Activated CD8-positive, alpha-beta T cell treated with anti-CD3 and anti-CD28 coated beads for 36 hours (primary cell): Measurements from ENCODE around the gene RFX2. TPM values are rescaled to one million over a fixed set of nuclear protein-coding genes. Genes with fewer than 3 reads are reported as not detected.
"Not testable (repeated sequence)": the region's sequence is repeated elsewhere in the genome, so short reads cannot be mapped to it uniquely, and the experiment has no call there.

ENCODE experiments used
- ATAC-seq: fragments of 200-7000 bp; cut with Tn5 transposase; one replicate; pipeline ENCODE4 v1.10.0; 2021; ENCODE audit warnings: mild to moderate bottlenecking, moderate library complexity
- CTCF ChIA-PET: fragments of 350-600 bp; sonication (Branson Sonifier 250); formaldehyde crosslinking; loops from one replicate; lab custom pipeline; 2021; ENCODE audit warnings: antibody characterized with exemption; lab: Charles Lee
- POLR2A ChIA-PET: fragments of 350-600 bp; sonication (Branson Sonifier 250); formaldehyde crosslinking; loops from one replicate; lab custom pipeline; 2021; ENCODE audit warnings: antibody characterized with exemption; lab: Charles Lee
- DNase-seq: peaks from one replicate; pipeline ENCODE4 v3.0.0-alpha.2; 2020
- H3K27ac Mint-ChIP-seq: one replicate; pipeline ENCODE4 v1.8.0; 2021; ENCODE audit warnings: mild to moderate bottlenecking, mixed read lengths
- H3K27me3 Mint-ChIP-seq: one replicate; pipeline ENCODE4 v1.8.0; 2021; ENCODE audit warnings: mixed read lengths
- H3K36me3 Mint-ChIP-seq: one replicate; pipeline ENCODE4 v1.8.0; 2021; ENCODE audit warnings: low read depth, mixed read lengths
- H3K4me1 Mint-ChIP-seq: one replicate; pipeline ENCODE4 v1.8.0; 2021; ENCODE audit warnings: low read depth, mixed read lengths
- H3K4me3 Mint-ChIP-seq: one replicate; pipeline ENCODE4 v1.8.0; 2021; ENCODE audit warnings: mild to moderate bottlenecking, moderate library complexity, mixed read lengths
- H3K9me3 Mint-ChIP-seq: one replicate; pipeline ENCODE4 v1.8.0; 2021; ENCODE audit warnings: mixed read lengths
- CTCF ChIP-seq: fragments of 200-600 bp; IDR thresholded peaks from one replicate; pipeline ENCODE4 v1.8.0; 2022; ENCODE audit warnings: antibody characterized with exemption, mild to moderate bottlenecking
- intact Hi-C: fragments of 100-400 bp; cut with micrococcal nuclease; formaldehyde crosslinking; loops from one replicate; pipeline ENCODE4 v1.10.0; 2022
- total RNA-seq, 2 experiments: library from RNA; stranded (reverse); gene quantifications; one replicate each; pipeline ENCODE4 v1.2.3, GENCODE V29; 2021

RFX2 gene
- total RNA-seq, 2 experiments from 2014 or later, result 8.9 to 10.5 TPM

DNA sequence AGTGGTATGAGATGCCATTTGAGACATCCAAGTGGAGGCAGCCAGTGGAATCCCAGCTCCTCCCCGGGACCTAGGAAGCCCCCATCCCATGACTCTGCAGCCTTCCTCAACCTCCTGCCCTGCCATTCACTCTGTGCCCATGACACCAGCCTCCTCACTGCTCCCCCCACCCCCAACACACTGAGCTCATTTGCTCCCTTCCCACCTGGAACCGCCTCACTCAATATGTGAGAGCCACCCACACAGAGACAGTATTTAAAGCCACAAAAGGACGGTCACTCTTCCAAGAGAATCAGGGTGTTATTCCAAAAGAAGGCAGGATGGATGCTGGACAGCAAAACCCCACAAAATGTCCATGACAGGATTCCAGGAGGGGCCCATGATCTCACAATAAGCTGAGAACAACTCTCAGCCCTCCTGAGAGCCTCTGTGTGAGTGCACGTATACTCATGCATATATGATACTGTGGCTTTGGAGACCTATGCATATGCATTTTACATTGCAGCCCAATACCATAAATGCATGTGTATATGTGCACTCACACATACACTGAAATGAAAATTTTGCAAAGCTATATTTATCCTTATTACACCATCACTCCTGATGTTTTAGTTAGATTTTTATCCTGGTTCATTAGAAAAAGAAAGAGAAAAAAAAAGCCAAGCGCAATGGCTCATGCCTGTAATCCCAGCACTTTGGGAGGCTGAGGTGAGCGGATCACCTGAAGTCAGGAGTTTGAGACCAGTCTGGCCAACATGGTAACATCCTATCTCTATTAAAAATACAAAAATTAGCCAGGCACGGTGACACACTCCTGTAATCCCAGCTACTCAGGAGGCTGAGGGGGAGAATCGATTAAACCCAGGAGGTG lies 121.5 kb downstream of the RFX2 start:
- ChIA-PET POLR2A (interaction anchor here (1.5 to 3.7 kb wide), 2 partner anchors 10 to 34 kb away, joined by 3 to 24 read pairs; partner anchors contain the start of gene RANBP3), CTCF (interaction anchor here (0.9 to 8.5 kb wide), 9 partner anchors 10 to 185 kb away, joined by 3 to 91 read pairs (median 5); partner anchors contain the start of gene RANBP3)
- peaks cover 3% of the 10 kb centered on the region for H3K27me3 Mint-ChIP-seq
- H3K36me3 Mint-ChIP-seq, result no peaks in the 10 kb centered on the region
- H3K4me1 Mint-ChIP-seq, result peaks cover 23% of the 10 kb centered on the region
- peak overlapping the region; percentile 49 for H3K27ac Mint-ChIP-seq
- no peak overlapping the region for H3K4me3 Mint-ChIP-seq
- TF ChIP-seq CTCF, result no peak
- DNase-seq (no peak), ATAC-seq (no peak)
- intact Hi-C loops, result no loop called here
- no peaks in the 10 kb centered on the region for H3K9me3 Mint-ChIP-seq

DNA sequence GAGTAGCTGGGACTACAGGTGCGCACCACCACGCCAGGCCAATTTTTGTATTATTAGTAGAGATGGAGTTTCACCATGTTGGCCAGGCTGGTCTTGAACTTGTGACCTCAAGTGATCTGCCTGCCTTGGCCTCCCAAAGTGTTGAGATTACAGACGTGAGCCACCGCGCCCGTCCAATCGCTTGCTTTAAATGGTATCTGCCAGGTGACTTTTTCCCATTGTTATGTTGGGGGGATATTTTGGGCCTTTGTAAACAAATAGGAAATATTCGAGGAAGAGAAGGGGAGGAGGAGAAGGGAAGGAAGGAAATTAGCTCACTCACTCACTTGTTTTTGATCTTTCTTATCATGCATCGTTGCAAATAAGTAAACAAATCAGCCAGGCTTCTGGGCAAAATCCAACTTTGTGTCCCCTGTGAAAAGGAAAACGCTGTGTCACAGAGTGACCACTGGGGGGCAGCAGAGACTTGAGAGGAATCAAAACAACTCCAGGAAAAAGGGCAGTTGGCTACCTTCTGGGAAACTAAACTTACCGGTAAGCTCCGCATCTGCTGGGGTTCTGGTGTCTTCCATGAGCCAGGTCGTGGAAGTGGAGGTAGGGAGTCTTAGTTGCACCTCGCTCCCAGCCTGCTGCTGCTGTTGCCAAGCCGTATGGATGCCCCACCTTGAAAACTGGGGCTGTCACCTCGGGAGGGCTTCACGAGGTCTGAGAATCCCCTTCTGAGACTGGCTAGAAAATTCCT lies 123.1 kb downstream of the RFX2 start:
- H3K27ac Mint-ChIP-seq, result peak overlapping the region; percentile 67
- intact Hi-C loops, result loop anchor here (2.0 kb wide), 1 partner anchor 36 kb away; no protein-coding TSS in a partner anchor
- ChIA-PET CTCF (interaction anchor here (0.6 to 8.5 kb wide), 24 partner anchors 9 to 299 kb away, joined by 3 to 91 read pairs (median 4); partner anchors contain the start of gene RANBP3), POLR2A (interaction anchor here (1.0 kb wide), 1 partner anchor 8 kb away, joined by 3 read pairs; no protein-coding TSS in a partner anchor)
- TF ChIP-seq CTCF, result peak; percentile 95
- H3K36me3 Mint-ChIP-seq, result no peaks in the 10 kb centered on the region
- H3K4me3 Mint-ChIP-seq, result peak overlapping the region; percentile 54
- no peaks in the 10 kb centered on the region for H3K9me3 Mint-ChIP-seq
- peak; percentile 80 for DNase-seq
- peaks cover 35% of the 10 kb centered on the region for H3K4me1 Mint-ChIP-seq
- H3K27me3 Mint-ChIP-seq, result peaks cover 3% of the 10 kb centered on the region
- ATAC-seq, result peak; percentile 57

- H3K4me3 Mint-ChIP-seq, H3K27ac Mint-ChIP-seq, POLR2A ChIA-PET, H3K36me3 Mint-ChIP-seq, ATAC-seq, H3K9me3 Mint-ChIP-seq, DNase-seq, H3K27me3 Mint-ChIP-seq: not testable (repeated sequence)
- H3K4me1 Mint-ChIP-seq, result peaks cover 37% of the 10 kb centered on the region
- intact Hi-C loops, result loop anchor here (2.0 kb wide), 1 partner anchor 37 kb away; no protein-coding TSS in a partner anchor
- CTCF ChIA-PET, result interaction anchor here (0.8 to 8.5 kb wide), 4 partner anchors 17 to 36 kb away, joined by 3 to 91 read pairs (median 45); no protein-coding TSS in a partner anchor
These were observed 124.5 kb downstream of the RFX2 start for GRCh38 chr19:5985837-5986236.

GRCh38 chr19:5985098-5985783 lies 125.1 kb downstream of the RFX2 start:
- intact Hi-C loops, result no loop called here
- Mint-ChIP-seq H3K9me3 (no peaks in the 10 kb centered on the region), H3K36me3 (peaks cover 6% of the 10 kb centered on the region), H3K4me1 (peaks cover 38% of the 10 kb centered on the region), H3K27me3 (peaks cover 3% of the 10 kb centered on the region), H3K4me3 (no peak overlapping the region), H3K27ac (no peak overlapping the region)
- ChIA-PET POLR2A (interaction anchor here (0.5 to 1.3 kb wide), 3 partner anchors 23 to 105 kb away, joined by 3 to 4 read pairs (median 3); partner anchors contain the start of gene NDUFA11), CTCF (interaction anchor here (0.9 to 8.5 kb wide), 6 partner anchors 16 to 181 kb away, joined by 3 to 91 read pairs (median 10); no protein-coding TSS in a partner anchor)
- no peak for TF ChIP-seq CTCF
- DNase-seq (no peak), ATAC-seq (no peak)
